K562 (cell line): Measurements from ENCODE around the gene GUK1. TPM values are rescaled to one million over a fixed set of nuclear protein-coding genes. Genes with fewer than 3 reads are reported as not detected.
A peak's percentile ranks its signal among the peaks of the same experiment; 100 is the strongest.

Experiments
- ATAC-seq: fragments of 200-7000 bp; cut with Tn5 transposase; 3 replicates; pipeline ENCODE4 v1.9.1; 2020; ENCODE audit warnings: moderate library complexity
- BruUV-seq: library from RNA; stranded (reverse); fragments of 400-500 nt; replicated peaks from 2 replicates; lab custom pipeline; 2021; lab: Mats Ljungman, UMichigan
- CTCF ChIA-PET: fragments of 300-600 bp; formaldehyde crosslinking; extraction: SDS; loops from one replicate; lab custom pipeline; 2021; ENCODE audit warnings: low intra/inter-chr PET ratio; lab: Yijun Ruan, JAX
- POLR2A ChIA-PET: fragments of 300-600, 350-650 bp; sonication (Branson Sonifier 250); formaldehyde crosslinking; extraction: SDS; loops from one replicate; lab custom pipeline; 2021; ENCODE audit warnings: antibody characterized with exemption, inconsistent platforms; lab: Yijun Ruan, JAX
- DNase-seq, 4 experiments: peaks; one replicate each; pipeline versions ENCODE4 v3.0.0 to v3.0.0-alpha.2; 2011 to 2018; ENCODE audit warnings: low spot score in 3 of 4, mixed read lengths in 3 of 4; ENCODE audit errors: extremely low read depth in 1 of 4
- FAIRE-seq: peaks from 2 replicates; lab custom pipeline; 2011; peaks lifted over from hg19 to GRCh38; lab: Jason Lieb, UNC
- H2AFZ ChIP-seq: 2 replicates; pipeline ENCODE4 v1.6.0; 2011; ENCODE audit warnings: low read depth, low read length, control low read depth, inconsistent platforms
- H3K27ac ChIP-seq: fragments of 200-600 bp; 3 replicates; pipeline ENCODE4 v1.8.0; 2011; ENCODE audit warnings: low read depth, mild to moderate bottlenecking, control low read depth, inconsistent platforms, low read length, moderate library complexity, mixed read lengths; ENCODE audit errors: extremely low read depth
- H3K27me3 ChIP-seq, 2 experiments: fragments of 300-600 bp in 1 of 2; 2 replicates in 1 of 2; 3 replicates in 1 of 2; pipeline versions ENCODE4 v1.6.0 to v1.8.0; 2011; ENCODE audit warnings: inconsistent platforms in 2 of 2, low read length in 2 of 2, mild to moderate bottlenecking in 1 of 2, mixed read lengths in 1 of 2, moderate library complexity in 1 of 2; ENCODE audit not compliant: control insufficient read depth in 2 of 2, insufficient read depth in 2 of 2
- H3K36me3 ChIP-seq: fragments of 300-600 bp; 3 replicates; pipeline ENCODE4 v1.8.0; 2011; ENCODE audit warnings: mild to moderate bottlenecking, low read length, inconsistent platforms; ENCODE audit not compliant: control insufficient read depth, insufficient read depth
- H3K4me1 ChIP-seq, 2 experiments: fragments of 200-600 bp in 1 of 2; replicated peaks in 1 of 2; 2 replicates in 1 of 2; 3 replicates in 1 of 2; pipeline versions ENCODE4 v1.5.1 to v1.8.0; 2011; ENCODE audit warnings: inconsistent platforms in 2 of 2, low read length in 2 of 2, mild to moderate bottlenecking in 1 of 2, mixed read lengths in 1 of 2, moderate library complexity in 1 of 2; ENCODE audit not compliant: control insufficient read depth in 2 of 2, insufficient read depth in 2 of 2
- H3K4me2 ChIP-seq: 2 replicates; pipeline ENCODE4 v1.6.1; 2011; ENCODE audit warnings: low read length, control low read depth, inconsistent platforms, mixed read lengths; ENCODE audit not compliant: insufficient read depth
- H3K4me3 ChIP-seq: fragments of 200-600 bp; sonication (generic), shearing (Covaris generic); 2 replicates; pipeline ENCODE4 v1.5.1; 2016; ENCODE audit warnings: control low read depth, inconsistent platforms
- H3K79me2 ChIP-seq: fragments of 200-600 bp; 3 replicates; pipeline ENCODE4 v1.8.0; 2011; ENCODE audit warnings: low read length, inconsistent platforms; ENCODE audit not compliant: control insufficient read depth, insufficient read depth
- H3K9ac ChIP-seq, 2 experiments: 2 replicates each; pipeline versions ENCODE4 v1.6.0 to v1.6.1; 2011; ENCODE audit warnings: low read depth in 2 of 2, low read length in 2 of 2, control low read depth in 1 of 2, inconsistent platforms in 1 of 2, mild to moderate bottlenecking in 1 of 2, mixed read lengths in 1 of 2; ENCODE audit not compliant: insufficient read depth in 1 of 2
- H3K9me1 ChIP-seq: one replicate; pipeline ENCODE4 v1.6.0; 2011; ENCODE audit warnings: inconsistent platforms, mild to moderate bottlenecking, low read length, moderate library complexity; ENCODE audit not compliant: control insufficient read depth, insufficient read depth
- H3K9me3 ChIP-seq: replicated peaks from 2 replicates; pipeline ENCODE4 v1.5.1; 2011; ENCODE audit warnings: low read depth, low read length, inconsistent platforms; ENCODE audit not compliant: control insufficient read depth, insufficient read depth
- H4K20me1 ChIP-seq: replicated peaks from 2 replicates; pipeline ENCODE4 v1.6.1; 2011; ENCODE audit warnings: low read length, inconsistent platforms, mixed read lengths; ENCODE audit not compliant: control insufficient read depth, insufficient read depth
- CAMTA2 ChIP-seq: fragments of 250-450 bp; sonication (Bioruptor Pico); conservative IDR thresholded peaks from 2 replicates; pipeline ENCODE4 v1.5.1; 2022
- CCAR2 ChIP-seq: fragments of 200-400 bp; formaldehyde crosslinking; IDR thresholded peaks from 2 replicates; pipeline ENCODE4 v1.6.1; 2017; ENCODE audit warnings: mild to moderate bottlenecking, low read depth, low read length
- DDX20 ChIP-seq: fragments of 450-650 bp; IDR thresholded peaks from 2 replicates; pipeline ENCODE4 v1.6.1; 2016; ENCODE audit warnings: missing genetic modification characterization, low read depth, mild to moderate bottlenecking, missing compliant biosample characterization, moderate library complexity
- ILK ChIP-seq: fragments of 450-650 bp; IDR thresholded peaks from 2 replicates; pipeline ENCODE4 v1.6.1; 2016; ENCODE audit warnings: missing genetic modification characterization, low read depth, mild to moderate bottlenecking, missing compliant biosample characterization, moderate library complexity, borderline replicate concordance
- MED1 ChIP-seq: sonication (generic); formaldehyde crosslinking; IDR thresholded peaks from 2 replicates; pipeline ENCODE4 v1.8.1; 2023; ENCODE audit warnings: missing genetic modification reagents, borderline replicate concordance
- NR2C1 ChIP-seq, 2 experiments: fragments of 450-650 bp; IDR thresholded peaks; 2 replicates each; pipeline ENCODE4 v1.6.1; 2017; ENCODE audit warnings: mild to moderate bottlenecking in 2 of 2, antibody characterized with exemption in 1 of 2, inconsistent platforms in 1 of 2, missing compliant biosample characterization in 1 of 2, missing genetic modification characterization in 1 of 2
- PCBP2 ChIP-seq: fragments of 200-400 bp; formaldehyde crosslinking; IDR thresholded peaks from 2 replicates; pipeline ENCODE4 v1.6.1; 2018; ENCODE audit warnings: low read length, low read depth, mild to moderate bottlenecking, moderate library complexity; ENCODE audit not compliant: poor library complexity, severe bottlenecking
- PML ChIP-seq: IDR thresholded peaks from 2 replicates; pipeline ENCODE4 v1.6.1; 2012; ENCODE audit warnings: low read length, inconsistent platforms
- PPARD ChIP-seq: fragments of 250-450 bp; sonication (Bioruptor Pico); IDR thresholded peaks from 2 replicates; pipeline ENCODE4 v1.8.0; 2022; ENCODE audit warnings: inconsistent platforms, mild to moderate bottlenecking, moderate library complexity
- ZBTB49 ChIP-seq: sonication (generic); formaldehyde crosslinking; IDR thresholded peaks from 2 replicates; pipeline ENCODE4 v1.8.0; 2022; ENCODE audit warnings: missing genetic modification reagents, mild to moderate bottlenecking, borderline replicate concordance
- ZEB2 ChIP-seq: fragments of 450-650 bp; IDR thresholded peaks from 2 replicates; pipeline ENCODE4 v1.6.1; 2016
- ZNF445 ChIP-seq: fragments of 250-450 bp; sonication (Bioruptor Pico); IDR thresholded peaks from 2 replicates; pipeline ENCODE4 v1.4.0; 2020; ENCODE audit warnings: low read depth, mild to moderate bottlenecking, moderate library complexity
- ZNF586 ChIP-seq: fragments of 450-650 bp; formaldehyde crosslinking; conservative IDR thresholded peaks from 2 replicates; pipeline ENCODE4 v1.4.0; 2020; ENCODE audit warnings: mild to moderate bottlenecking, moderate library complexity
- ZNF696 ChIP-seq: fragments of 250-450 bp; sonication (Bioruptor Pico); conservative IDR thresholded peaks from 2 replicates; pipeline ENCODE4 v1.4.0; 2020; ENCODE audit warnings: mild to moderate bottlenecking, moderate library complexity
- ZNF699 ChIP-seq: fragments of 250-450 bp; sonication (Bioruptor Pico); IDR thresholded peaks from 2 replicates; pipeline ENCODE4 v1.8.0; 2021; ENCODE audit warnings: mild to moderate bottlenecking, moderate library complexity; ENCODE audit not compliant: insufficient replicate concordance
- WGBS: fragments of 100-300 bp; shearing (Covaris generic); methylation state at CpG from one replicate; pipeline ENCODE4 v1.1.6; 2016; ENCODE audit warnings: low coverage, mixed read lengths; ENCODE audit not compliant: insufficient coverage; ENCODE audit errors: missing lambda C conversion rate; 5-methylcytosine and 5-hydroxymethylcytosine counted together
- in situ Hi-C: fragments of 300-500 bp; cut with MboI; formaldehyde crosslinking; loops from 4 replicates; pipeline ENCODE4 v1.15.0; 2018; ENCODE audit warnings: inconsistent platforms, mixed read lengths
- intact Hi-C: fragments of 100-400 bp; cut with micrococcal nuclease; formaldehyde crosslinking; loops from 2 replicates; pipeline ENCODE4 v1.14.2; 2022
- polyA plus RNA-seq, 8 experiments: library from polyadenylated mRNA; depleted of rRNA in 4 of 8; stranded (reverse) in 5 of 8; unstranded in 3 of 8; fragments of >200 nt; fragmentation: Nextera tagmentation in 2 of 8; fragmentation: Illumina TruSeq in 1 of 8; extraction: Ambion mirVana in 2 of 8; extraction: Trizol in 1 of 8; gene quantifications; 2 replicates each; pipeline versions ENCODE4 v1.2.1 to v1.2.3, GENCODE V29; 2011 to 2014; ENCODE audit warnings: inconsistent platforms in 1 of 8, missing spikeins in 1 of 8
- total RNA-seq, 7 experiments: library from RNA; depleted of rRNA in 6 of 7; stranded (reverse); fragments of >200 nt in 6 of 7; fragmentation: Illumina TruSeq in 2 of 7; extraction: Trizol in 2 of 7; gene quantifications; 2 replicates each; pipeline versions ENCODE4 v1.2.1 to v1.2.3, GENCODE V29; 2011 to 2021; ENCODE audit warnings: low replicate concordance in 1 of 7

Gene GUK1
- total and polyA plus RNA-seq, 9 of the 15 experiments (the other 6 are each of a cell fraction or from before 2014, with no cell fraction given) = 7.0 to 331 (median 132) TPM

- peak; percentile 96 to 99 (median 98) for DNase-seq
- H3K27me3 ChIP-seq = no peaks in the 10 kb centered on the region
- peak within 1 kb of the TSS; percentile 97 for H3K4me2 ChIP-seq
- H3K27ac ChIP-seq = peak within 1 kb of the TSS; percentile 77
- no TSS peak for BruUV-seq
- H3K9me3 ChIP-seq = no peaks in the 10 kb centered on the region
- intact Hi-C loops (no loop called here), in situ Hi-C loops (no loop called here)
- peak within 1 kb of the TSS; percentile 86 to 99 for H3K9ac ChIP-seq
- H3K36me3 ChIP-seq = peaks cover 29% of the 10 kb centered on the region; the same call in 2 of the 3 replicates
- H2AFZ ChIP-seq = peak within 1 kb of the TSS; percentile 94
- ChIA-PET POLR2A (interaction anchor here (0.6 to 2.5 kb wide), 8 partner anchors 10 to 159 kb away, joined by 3 to 22 read pairs (median 3); no protein-coding TSS in a partner anchor), CTCF (no interaction called here)
- H3K4me1 ChIP-seq = peaks cover 16 to 41% of the 10 kb centered on the region in 2 experiments; a peak in 4 of 5 replicates
- ATAC-seq = peak; percentile 92
- H3K9me1 ChIP-seq = no peaks in the 10 kb centered on the region
- no peaks in the 10 kb centered on the region for H4K20me1 ChIP-seq
- WGBS = 1% methylated on average over 49 of the region's 66 CpGs
- FAIRE-seq = peak; percentile 98
- H3K79me2 ChIP-seq = peaks cover 27% of the 10 kb centered on the region
- H3K4me3 ChIP-seq = peak within 1 kb of the TSS; percentile 81
- TF ChIP-seq PPARD (CRISPR knock-in tag) = no peak
- TF ChIP-seq CCAR2 = no peak
- TF ChIP-seq PML = peak; percentile 84
- TF ChIP-seq ZNF696 = no peak
- no peak for TF ChIP-seq ILK (tag)
- TF ChIP-seq ZNF445 (CRISPR knock-in tag) = no peak
- TF ChIP-seq NR2C1 (IDR thresholded peaks at IDR 0.05) = no peak
- TF ChIP-seq NR2C1 (tag; IDR thresholded peaks at IDR 0.05) = no peak
- TF ChIP-seq CAMTA2 (CRISPR knock-in tag) = no peak
- TF ChIP-seq ZNF699 (CRISPR knock-in tag) = no peak
- no peak for TF ChIP-seq DDX20 (tag)
- no peak for TF ChIP-seq ZNF586 (CRISPR knock-in tag)
- no peak for TF ChIP-seq PCBP2
- TF ChIP-seq ZEB2 = 0 out of 2 replicates have a peak, but pooled peaks have one; percentile 17
- TF ChIP-seq MED1 = no peak
- TF ChIP-seq ZBTB49 (CRISPR knock-in tag) = 0 out of 2 replicates have a peak, but pooled peaks have one; percentile 79
These were observed 30.8 kb upstream of the GUK1 start, which contains the start of gene MRPL55 for GRCh38 chr1:228109073-228109961. Gene MRPL55, minus strand, starts transcription at chr1:228109299. Its CDS starts 1,039 bp downstream, at chr1:228108260.
